NCI-H526 (cell line): ENCODE measurements around the gene CAMSAP2.
A peak's percentile ranks its signal among the peaks of the same experiment; 100 is the strongest.

ENCODE experiments used
- DNase-seq, 2 experiments: peaks; one replicate each; lab custom pipeline; 2025; lab: John Stamatoyannopoulos, UW

CAMSAP2 gene

DNA sequence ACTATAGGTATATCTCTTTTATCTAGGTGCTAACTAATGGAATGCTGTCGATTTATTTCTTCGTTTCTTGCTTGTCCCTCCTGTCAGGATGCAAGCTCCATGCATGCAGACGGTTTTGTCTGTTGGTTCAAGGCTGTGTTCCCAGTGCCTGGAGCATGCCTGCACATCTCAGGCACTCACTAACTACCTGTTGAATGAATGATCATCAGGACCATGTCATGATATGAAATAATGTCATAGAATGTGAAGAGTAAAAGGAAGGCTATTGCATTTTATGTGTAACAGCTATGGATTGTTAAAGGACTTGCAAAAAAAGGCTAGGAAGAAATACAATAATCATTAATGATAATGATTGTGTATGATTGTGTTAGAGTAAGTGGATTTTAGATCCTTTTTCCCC, 138.3 kb downstream of the CAMSAP2 start:
- no peak for DNase-seq

- no peak for DNase-seq
Measured at GRCh38 chr1:200877839-200878551, 139.3 kb downstream of the CAMSAP2 start.

GRCh38 chr1:200880212-200880611, 141.5 kb downstream of the CAMSAP2 start:
- no peak for DNase-seq

- DNase-seq: no peak
Measured at GRCh38 chr1:200883118-200883517, 144.4 kb downstream of the CAMSAP2 start.

- no peak for DNase-seq
Measured at GRCh38 chr1:200885623-200886402, 147.1 kb downstream of the CAMSAP2 start.

- DNase-seq: no peak
Measured at GRCh38 chr1:200886594-200886993, 147.9 kb downstream of the CAMSAP2 start.

DNA sequence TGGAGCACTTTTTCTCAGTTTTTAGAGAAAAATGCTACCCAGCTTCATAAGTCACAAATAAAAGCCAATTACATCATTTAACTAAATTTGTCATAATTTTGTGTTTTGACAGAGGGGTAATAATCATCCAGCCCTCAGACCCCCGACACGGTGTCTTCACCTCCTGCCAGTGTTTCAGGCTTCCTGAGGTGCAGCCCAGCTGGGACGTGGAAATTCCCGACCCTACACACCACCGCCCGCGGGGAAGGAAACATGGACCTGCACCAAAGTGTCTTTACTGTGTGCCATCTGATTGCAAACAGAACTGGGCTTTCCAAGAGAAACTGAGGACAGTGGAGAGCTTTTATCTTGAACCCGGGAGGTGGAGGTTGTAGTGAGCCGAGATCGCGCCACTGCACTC, 148.3 kb downstream of the CAMSAP2 start:
- no peak for DNase-seq

DNA sequence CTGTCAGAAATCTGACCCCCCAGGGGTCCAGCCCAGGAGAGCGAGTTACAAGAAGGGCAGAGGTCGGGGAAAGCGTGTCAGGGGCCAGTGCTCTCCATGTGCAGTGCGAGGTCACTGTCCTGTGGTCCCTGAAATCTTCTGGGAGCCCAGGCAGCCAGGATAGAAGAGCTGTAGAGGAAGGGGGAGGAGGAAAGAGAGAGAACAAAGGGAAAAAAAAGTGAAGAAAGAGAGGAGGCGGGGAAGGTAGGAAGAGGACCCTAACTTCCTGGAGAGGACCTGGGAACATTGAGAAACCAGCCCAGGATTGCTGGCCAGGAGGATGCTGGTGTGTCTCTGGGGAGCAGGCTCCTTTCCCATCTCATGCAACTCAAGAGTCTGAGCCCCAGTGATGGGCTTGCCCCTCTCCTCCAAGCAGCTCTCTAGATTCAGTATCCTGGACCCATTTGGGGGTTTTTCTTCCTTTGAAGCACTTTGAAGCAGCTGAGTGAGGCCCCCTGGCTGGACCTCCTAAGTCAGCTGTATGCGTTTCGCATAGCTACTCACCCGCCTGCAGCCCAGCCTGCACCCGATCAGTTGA, 149.2 kb downstream of the CAMSAP2 start:
- DNase-seq: no peak

GRCh38 chr1:200888349-200888838, 149.7 kb downstream of the CAMSAP2 start:
- no peak for DNase-seq

GRCh38 chr1:200889571-200889970, 150.9 kb downstream of the CAMSAP2 start:
- DNase-seq: no peak

DNA sequence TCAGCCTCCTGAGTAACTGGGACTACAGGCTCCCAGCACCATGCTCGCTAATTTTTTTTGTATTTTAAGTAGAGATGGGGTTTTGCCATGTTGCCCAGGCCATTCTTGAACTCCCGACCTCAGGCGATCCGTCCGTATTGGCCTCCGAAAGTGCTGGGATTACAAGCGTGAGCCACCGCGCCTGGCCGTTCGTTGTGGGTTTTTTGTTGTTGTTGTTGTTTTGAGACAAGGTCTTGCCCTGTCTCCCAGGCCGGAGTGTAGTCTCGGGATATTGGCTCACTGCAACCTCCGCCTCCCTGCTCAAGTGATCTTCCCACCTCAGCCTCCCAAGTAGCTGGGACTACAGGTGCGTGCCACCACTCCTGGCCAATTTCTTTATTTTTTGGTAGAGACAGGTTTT, 151.3 kb downstream of the CAMSAP2 start:
- DNase-seq: no peak

- peak; percentile 11 to 67 for DNase-seq
Measured at GRCh38 chr1:200890818-200891773, 152.4 kb downstream of the CAMSAP2 start.

DNA sequence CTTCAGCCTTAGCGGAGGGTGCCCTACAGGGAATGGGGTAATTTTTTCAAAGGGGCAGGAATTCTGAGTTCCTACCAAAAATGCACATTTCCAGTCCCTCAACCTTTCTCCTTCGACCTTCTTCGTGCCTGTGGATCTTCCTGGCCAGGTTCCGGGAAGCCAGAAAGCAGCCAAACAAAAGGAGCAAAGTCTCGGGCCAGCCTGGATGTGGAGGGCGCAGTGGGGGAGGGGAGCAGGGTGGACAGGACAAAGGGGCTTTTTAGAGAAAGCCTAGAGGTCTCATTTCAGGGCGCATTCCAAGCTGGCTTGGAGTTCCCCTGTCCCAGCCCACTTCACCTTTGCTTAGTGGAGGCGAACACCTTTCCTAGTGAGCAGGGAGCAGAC, 153.1 kb downstream of the CAMSAP2 start:
- DNase-seq: no peak

- DNase-seq: no peak
Measured at GRCh38 chr1:200892546-200892945, 153.9 kb downstream of the CAMSAP2 start.

DNA sequence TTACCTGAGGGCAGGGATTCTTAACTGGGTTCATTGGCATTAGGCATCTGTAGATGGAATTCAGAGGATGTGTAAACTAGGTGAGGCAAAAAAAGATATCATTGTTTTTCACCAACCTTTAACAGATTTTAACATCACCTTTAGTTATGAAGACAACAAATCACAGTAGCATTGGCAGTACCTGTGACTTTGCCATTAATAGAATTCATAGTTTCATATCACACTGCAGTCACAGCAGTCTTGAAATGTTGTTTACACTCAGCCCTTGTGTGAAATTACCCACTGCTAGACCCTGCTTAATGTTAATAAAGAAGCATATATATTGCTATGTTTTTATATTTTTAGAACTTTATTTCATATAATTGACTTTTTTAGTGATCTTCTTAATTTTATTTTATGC, 154.3 kb downstream of the CAMSAP2 start:
- DNase-seq: no peak

- DNase-seq: no peak
Measured at GRCh38 chr1:200893411-200893901, 154.8 kb downstream of the CAMSAP2 start.

- DNase-seq: peak in 1 of 2 experiments; percentile 6
Measured at GRCh38 chr1:200894712-200895442, 156.2 kb downstream of the CAMSAP2 start, which contains the start of gene INAVA. TSS of gene INAVA (plus strand) at chr1:200894900. CDS start at chr1:200898401, 3,501 bp downstream.

GRCh38 chr1:200895443-200895789, 156.7 kb downstream of the CAMSAP2 start:
- DNase-seq: no peak

DNA sequence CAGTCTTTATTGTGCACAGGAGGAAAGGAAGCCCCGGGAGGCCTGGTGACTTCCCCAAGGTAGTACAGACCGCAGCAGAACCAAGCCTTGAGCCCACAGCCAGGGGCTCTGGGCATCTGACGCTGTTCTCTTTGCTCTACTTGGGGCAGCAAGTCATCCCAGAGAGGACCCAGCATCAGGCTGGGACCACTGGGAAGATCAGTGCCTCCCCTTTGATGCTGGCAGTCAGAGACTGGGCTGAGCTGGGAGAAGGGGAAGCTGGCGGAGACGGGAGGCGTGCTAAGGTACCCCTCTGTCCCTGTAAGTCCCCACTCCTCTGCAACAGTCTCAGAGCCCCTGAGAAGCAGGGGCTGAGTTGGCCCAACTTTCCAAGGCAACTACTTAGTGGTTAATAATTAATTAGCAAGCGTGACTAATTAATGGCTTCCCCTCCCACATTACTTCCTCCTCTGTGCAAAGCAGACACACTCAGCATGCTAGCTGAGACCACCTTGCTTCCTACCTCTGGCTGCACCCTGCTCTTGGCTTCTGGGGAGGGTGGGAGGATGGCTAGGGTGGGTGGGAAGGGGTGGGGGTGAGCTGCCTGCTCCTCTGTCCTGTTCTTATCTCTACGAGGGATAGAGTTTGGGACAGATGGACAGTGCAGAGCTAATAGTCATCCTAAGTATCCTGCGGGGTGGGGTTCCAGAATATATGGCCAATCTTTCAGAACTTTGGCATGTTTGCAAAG, 157.3 kb downstream of the CAMSAP2 start:
- no peak for DNase-seq

GRCh38 chr1:200896531-200897196, 158.0 kb downstream of the CAMSAP2 start:
- DNase-seq: no peak
